Measurements from ENCODE around the gene TJP2. TPM values are rescaled to one million over a fixed set of nuclear protein-coding genes. Genes with fewer than 3 reads are reported as not detected.

Gene TJP2
- total RNA-seq, 1 donor from 2014 or later: 35.5 TPM

DNA sequence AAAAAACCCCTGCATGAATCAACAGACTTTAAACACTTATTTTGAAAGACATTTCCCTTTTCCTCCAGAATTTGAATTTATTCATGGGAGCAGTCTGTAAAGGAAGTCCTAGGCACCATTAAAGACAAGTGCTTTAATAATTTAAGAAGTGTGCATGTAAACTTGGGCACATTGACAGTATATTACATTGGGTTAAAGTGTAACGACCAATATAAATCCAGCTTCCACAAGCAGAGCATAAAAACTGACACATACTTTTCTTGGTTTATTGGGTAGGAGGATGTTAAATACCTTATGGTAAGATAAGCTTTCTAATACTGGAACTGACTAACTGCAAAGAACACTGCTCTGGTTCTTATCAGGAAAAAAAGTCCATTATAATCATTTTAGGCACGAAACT lies 149.8 kb downstream of the TJP2 start:
- Histone ChIP-seq H2AFZ (replicated peaks) (no peak overlapping the region), H3K27me3 (peaks cover 55% of the 10 kb centered on the region), H3K4me1 (peaks cover 13% of the 10 kb centered on the region), H3K4me2 (no peak overlapping the region), H3K9ac (no peak overlapping the region), H3K79me2 (ENCODE audit: low read depth) (no peaks in the 10 kb centered on the region), H3F3A (ENCODE audit: low read depth) (peaks cover 7% of the 10 kb centered on the region), H3K9me3 (ENCODE audit: low read depth) (no peaks in the 10 kb centered on the region), H3K27ac (no peak overlapping the region), H4K20me1 (ENCODE audit: low read depth) (no peaks in the 10 kb centered on the region), H3K36me3 (no peaks in the 10 kb centered on the region), H3K4me3 (no peak overlapping the region)
- Mint-ChIP-seq H3K4me3 (peak overlapping the region; percentile 71), H3K27ac (no peak overlapping the region), H3K4me1 (peaks cover 25% of the 10 kb centered on the region), H3K27me3 (ENCODE audit: insufficient read depth, low read depth) (peaks cover 43% of the 10 kb centered on the region), H3K36me3 (no peaks in the 10 kb centered on the region), H3K9me3 (no peaks in the 10 kb centered on the region)
- TF ChIP-seq, protein P1, sequence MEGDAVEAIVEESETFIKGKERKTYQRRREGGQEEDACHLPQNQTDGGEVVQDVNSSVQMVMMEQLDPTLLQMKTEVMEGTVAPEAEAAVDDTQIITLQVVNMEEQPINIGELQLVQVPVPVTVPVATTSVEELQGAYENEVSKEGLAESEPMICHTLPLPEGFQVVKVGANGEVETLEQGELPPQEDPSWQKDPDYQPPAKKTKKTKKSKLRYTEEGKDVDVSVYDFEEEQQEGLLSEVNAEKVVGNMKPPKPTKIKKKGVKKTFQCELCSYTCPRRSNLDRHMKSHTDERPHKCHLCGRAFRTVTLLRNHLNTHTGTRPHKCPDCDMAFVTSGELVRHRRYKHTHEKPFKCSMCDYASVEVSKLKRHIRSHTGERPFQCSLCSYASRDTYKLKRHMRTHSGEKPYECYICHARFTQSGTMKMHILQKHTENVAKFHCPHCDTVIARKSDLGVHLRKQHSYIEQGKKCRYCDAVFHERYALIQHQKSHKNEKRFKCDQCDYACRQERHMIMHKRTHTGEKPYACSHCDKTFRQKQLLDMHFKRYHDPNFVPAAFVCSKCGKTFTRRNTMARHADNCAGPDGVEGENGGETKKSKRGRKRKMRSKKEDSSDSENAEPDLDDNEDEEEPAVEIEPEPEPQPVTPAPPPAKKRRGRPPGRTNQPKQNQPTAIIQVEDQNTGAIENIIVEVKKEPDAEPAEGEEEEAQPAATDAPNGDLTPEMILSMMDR (IDR thresholded peaks at IDR 0.05): no peak
- TF ChIP-seq EZH2 (IDR thresholded peaks at IDR 0.05) (no peak), EZH2phosphoT487 (IDR thresholded peaks at IDR 0.05) (no peak)
- no peak for DNase-seq (ENCODE audit: low spot score)

Other genes with a start within 250 kb of the TJP2 start
- not detected in 2 replicates for gene PRKACG, start 160.2 kb upstream of the TJP2 start, total RNA-seq (ENCODE audit: low replicate concordance)
- gene FXN, start 138.5 kb upstream of the TJP2 start, total RNA-seq (ENCODE audit: low replicate concordance): 23.2 and 24.8 TPM in 2 replicates
- gene ENTREP1, start 150.9 kb downstream of the TJP2 start, total RNA-seq (ENCODE audit: low replicate concordance): 1.8 TPM in 2 replicates

Measured in neural progenitor cell (in vitro differentiated cells).